Suprapubic skin (tissue), 3 donors: ENCODE measurements around the gene RNU1-4.
"Not testable (repeated sequence)": the region's sequence is repeated elsewhere in the genome, so short reads cannot be mapped to it uniquely, and the experiment has no call there.

Source experiments
- EP300 ChIP-seq: sonication (generic); formaldehyde crosslinking; IDR thresholded peaks from one replicate; pipeline ENCODE4 v1.6.1; 2017; ENCODE audit warnings: antibody characterized with exemption
- TF ChIP-seq, protein P1 (sequence below), 2 donors: fragments of 200-600 bp in 1 of 2; fragments of 450-650 bp in 1 of 2; sonication (generic) in 1 of 2; IDR thresholded peaks; one replicate each; pipeline ENCODE4 v1.5.1; 2016 to 2019; ENCODE audit warnings: antibody characterized with exemption in 2 of 2, mild to moderate bottlenecking in 1 of 2, moderate library complexity in 1 of 2

GRCh38 chr1:16749910-16750888 lies 9.9 kb downstream of the RNU1-4 start:
- TF ChIP-seq, protein P1, sequence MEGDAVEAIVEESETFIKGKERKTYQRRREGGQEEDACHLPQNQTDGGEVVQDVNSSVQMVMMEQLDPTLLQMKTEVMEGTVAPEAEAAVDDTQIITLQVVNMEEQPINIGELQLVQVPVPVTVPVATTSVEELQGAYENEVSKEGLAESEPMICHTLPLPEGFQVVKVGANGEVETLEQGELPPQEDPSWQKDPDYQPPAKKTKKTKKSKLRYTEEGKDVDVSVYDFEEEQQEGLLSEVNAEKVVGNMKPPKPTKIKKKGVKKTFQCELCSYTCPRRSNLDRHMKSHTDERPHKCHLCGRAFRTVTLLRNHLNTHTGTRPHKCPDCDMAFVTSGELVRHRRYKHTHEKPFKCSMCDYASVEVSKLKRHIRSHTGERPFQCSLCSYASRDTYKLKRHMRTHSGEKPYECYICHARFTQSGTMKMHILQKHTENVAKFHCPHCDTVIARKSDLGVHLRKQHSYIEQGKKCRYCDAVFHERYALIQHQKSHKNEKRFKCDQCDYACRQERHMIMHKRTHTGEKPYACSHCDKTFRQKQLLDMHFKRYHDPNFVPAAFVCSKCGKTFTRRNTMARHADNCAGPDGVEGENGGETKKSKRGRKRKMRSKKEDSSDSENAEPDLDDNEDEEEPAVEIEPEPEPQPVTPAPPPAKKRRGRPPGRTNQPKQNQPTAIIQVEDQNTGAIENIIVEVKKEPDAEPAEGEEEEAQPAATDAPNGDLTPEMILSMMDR (IDR thresholded peaks at IDR 0.05) = not testable (repeated sequence)
- TF ChIP-seq EP300 = not testable (repeated sequence)
